HG03159 (cell line): ENCODE measurements around the gene PIH1D1.
"Not testable (repeated sequence)": the region's sequence is repeated elsewhere in the genome, so short reads cannot be mapped to it uniquely, and the experiment has no call there.

ENCODE experiments used
- ATAC-seq: cut with Tn5 transposase; IDR thresholded peaks from one replicate; pipeline ENCODE4 v1.9.1; 2021; ENCODE audit warnings: mild to moderate bottlenecking, moderate library complexity; ENCODE audit not compliant: unreplicated experiment

Gene PIH1D1

DNA sequence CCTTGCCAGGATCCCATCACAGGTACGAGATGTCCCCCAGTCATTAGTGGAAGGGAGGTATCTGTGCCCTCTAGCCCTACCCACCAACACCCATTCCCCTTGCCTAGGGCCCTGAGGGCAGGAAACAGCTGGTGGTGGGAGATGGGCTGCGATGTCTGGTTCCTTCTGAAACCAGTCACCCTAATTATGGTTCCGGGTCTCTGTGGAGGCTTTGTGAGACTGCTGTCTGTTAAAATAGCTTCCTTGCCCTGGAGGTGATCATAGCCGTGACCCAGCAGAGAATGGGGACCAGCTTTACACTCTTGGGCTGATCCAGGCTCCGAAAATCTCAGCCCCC, 6.9 kb upstream of the PIH1D1 start:
- ATAC-seq, result no peak

DNA sequence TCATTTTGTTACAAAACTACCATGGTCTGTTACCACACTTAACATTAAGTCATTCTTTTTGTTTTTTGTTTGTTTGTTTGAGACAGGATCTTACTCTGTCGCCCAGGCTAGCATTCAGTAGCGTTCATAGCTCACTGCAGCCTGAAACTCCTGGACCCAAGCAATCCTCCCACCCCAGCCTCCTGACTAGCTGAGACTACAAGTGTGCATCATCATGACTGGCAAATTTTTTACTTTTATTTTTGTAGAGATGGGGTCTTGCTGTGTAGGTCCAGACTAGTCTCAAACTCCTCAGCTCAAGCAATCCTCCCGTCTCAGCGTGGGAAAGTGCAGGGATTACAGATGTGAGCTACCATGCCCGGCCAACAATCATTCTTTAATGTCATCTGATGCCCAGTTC, 4.7 kb upstream of the PIH1D1 start:
- ATAC-seq, result no peak

DNA sequence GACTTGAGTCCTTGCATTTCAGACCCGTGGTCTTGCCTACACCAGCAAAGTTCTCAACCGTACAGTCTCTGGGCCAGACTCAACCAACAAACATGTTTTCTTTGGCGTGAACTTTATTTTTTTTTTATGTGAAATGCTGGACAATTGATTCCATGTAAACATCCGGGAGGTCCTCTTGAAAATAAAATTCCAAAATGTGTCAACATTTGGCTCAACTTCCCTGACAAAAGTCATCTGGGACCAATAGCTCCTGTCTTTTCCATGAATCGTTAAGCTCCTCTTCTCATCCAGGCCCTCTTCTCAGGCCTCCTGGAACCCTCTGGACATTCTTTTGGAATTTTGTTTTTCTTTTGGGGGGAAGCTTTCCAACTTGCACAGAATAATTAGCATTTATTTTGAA, 4.2 kb upstream of the PIH1D1 start:
- ATAC-seq, result no peak

DNA sequence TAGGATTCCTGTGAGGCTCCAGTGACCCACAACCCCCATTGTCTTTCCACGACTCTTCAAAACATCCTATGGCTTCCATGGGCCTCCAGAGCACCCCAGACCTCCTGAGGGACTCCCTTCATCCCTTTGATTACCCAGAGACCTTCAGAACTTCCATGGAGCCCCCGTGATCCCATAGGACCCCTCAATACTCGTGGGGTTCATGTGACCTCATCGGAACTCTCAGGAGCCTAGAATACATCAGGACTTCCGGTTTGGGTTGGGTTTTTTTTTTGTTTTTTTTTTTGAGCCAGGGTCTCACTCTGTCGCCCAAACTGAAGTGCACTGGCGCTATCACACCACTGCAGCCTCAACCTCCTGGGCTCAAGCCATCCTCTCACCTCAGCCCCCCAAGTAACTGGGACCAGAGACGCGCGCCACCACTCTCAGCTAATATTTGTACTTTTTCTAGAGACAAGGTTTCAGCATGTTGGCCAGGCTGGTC, 2.2 kb upstream of the PIH1D1 start:
- ATAC-seq, result no peak

DNA sequence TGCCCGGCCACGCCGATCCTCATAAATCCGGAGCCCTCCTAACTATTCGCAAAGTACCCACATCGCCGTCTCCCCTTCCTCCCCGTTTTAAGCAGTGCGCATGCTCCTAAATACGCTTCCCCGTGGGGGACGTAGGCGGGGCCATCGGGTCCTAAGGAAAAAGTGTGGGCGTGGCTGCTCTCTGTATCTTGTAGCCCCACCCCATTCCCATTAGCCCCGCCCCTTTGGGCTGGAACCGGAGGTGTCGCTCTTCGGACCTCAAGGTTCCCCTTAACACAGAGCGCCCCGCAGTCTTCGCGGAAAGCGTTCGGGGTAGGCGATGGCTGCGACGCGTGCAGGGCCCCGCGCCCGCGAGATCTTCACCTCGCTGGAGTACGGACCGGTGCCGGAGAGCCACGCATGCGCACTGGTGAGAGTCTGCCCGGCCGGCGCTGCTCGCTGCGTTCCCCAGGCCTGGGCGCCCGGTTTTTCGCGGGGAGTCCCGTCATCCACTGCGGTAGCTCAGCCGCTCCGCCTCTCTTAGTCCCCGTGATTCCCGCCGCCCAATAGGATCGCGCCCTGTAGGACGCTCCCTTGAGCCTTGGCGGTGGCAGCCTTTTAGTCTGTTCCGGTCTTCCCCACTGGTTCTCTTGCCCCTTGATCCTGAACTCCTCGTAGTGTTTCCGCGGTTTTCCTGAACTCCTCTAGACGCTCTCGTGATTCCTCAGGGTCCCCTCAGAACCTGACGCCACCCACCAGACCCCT, 1.6 kb upstream of the PIH1D1 start, which contains the start of gene ALDH16A1:
Gene ALDH16A1, plus strand, starts transcription at position 213 of the 744 bp plus-strand sequence. Its CDS starts 107 bp downstream, at position 320.
- peak; percentile 71 for ATAC-seq

DNA sequence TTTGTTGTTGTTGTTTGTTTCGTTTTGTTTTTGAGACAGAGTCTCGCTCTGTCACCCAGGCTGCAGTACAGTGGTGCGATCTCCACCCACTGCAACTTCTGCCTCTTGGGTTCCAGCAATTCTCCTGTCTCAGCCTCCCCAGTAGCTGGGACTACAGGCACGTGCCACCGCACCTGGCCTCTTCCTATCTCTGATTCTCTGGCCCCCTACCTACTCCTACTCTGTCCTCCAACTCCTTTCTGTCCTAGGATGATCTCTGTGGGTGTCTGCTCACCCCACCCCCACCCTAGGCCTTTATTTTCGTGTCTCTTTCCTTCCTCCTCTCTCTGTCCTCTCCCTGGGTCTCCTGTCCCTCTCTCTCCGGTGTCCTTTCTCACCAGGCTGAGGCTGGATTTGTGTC, 1.2 kb downstream of the PIH1D1 start:
- ATAC-seq, result no peak

DNA sequence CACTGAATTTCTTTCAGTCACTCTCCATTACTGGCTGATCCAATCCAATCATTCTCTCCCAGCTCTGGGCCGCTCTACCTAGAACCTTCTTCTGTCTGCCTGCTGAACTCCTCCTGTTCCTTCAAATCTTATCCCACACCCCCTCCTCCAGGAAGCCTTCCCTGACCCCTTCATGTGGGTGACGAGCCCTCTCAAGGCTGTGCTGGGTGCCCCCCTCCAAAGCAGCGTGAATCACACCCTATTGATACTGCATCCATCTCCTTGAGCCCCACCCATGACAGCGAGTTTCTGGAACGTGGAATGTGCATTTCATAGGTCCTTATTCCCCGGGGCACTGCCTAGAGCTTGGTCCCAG, 3.2 kb downstream of the PIH1D1 start:
- ATAC-seq, result no peak

DNA sequence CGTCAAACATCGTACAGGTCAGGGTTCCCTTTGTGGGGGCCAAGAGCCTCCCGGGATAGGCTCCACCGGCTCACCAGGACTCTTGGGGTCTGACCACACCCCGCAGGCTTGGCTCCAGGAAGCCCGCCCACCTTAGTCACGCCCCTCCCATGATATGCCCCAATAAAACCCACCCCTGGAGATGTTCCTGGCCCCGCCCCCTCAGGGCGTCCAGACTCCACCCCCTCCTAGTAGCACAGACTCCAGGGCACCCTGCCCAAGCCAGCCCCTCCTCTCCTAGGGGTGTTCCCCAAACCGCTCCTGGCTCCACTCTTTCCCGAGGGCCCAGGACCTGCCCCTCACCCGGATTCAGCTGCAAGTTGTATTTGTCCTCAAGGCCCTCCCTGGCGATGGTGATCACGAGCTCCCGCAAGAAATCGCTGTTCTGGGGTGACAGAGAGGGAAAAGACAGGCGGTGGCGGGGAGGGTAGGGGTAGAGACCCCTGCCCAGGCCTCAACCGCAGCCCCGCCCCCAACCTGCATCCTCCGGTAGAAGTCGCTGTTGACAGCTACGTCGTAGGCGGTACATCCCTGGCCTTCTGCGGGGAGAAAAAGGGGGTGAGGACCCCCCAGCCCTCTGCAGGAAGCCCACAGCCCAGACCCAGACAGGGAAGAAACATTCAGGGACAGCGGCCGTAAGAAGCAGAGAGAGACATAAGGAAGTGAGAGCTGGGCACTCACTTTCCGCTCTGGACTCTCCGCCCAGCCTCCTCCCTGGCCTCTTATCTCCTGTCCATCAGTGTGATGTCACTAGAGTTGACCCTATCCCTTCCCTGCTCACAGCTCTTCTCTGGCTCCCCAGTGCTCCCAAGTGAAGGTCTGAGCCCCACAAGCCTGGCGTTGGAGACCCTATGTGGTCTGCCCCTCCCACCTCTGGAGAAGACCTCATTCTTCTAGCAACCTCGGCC, 3.9 kb downstream of the PIH1D1 start:
- ATAC-seq, result no peak

DNA sequence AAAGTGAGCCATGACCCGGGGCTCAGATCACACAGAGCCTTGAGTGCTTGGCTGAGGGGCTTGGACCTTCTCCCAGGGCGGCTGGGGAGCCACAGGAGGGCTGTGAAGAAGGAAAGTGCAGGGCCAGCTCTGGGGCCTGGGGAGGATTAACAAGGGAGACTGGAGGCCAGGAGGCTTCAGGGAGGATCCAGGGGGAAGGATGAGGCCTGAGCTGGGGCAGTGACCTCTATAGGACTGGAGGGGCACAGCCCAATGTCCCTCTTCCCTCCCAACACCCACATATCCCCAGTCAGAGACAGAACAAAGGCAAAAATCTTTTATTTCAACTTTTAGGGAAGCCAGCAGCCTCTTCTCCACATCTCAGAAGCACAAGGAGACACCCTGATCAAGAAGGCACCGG, 5.6 kb downstream of the PIH1D1 start:
- no peak for ATAC-seq

DNA sequence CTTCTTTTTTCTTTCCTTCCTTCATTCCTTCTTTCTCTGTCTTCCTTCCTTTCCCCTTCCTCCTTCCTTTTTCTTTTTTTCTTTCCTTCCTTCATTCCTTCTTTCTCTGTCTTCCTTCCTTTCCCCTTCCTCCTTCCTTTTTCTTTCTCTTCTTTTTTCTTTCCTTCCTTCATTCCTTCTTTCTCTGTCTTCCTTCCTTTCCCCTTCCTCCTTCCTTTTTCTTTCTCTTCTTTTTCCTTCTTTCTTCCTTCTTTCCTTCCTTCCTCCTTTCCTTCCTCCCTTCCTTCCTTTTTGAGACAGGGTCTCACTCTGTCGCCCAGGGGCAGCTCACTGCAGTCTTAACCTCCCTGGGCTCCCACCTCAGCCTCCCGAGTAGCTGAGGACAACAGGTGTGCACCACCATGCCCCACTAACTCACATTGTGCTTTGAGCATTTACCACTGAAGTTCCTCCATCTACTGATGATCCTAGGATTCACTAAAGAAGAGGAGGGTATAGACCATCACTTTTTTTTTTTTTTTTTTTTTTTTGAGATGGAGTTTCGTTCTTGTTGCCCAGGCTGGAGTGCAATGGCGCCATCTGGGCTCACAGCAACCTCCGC, 7.4 kb downstream of the PIH1D1 start:
- ATAC-seq, result not testable (repeated sequence)

DNA sequence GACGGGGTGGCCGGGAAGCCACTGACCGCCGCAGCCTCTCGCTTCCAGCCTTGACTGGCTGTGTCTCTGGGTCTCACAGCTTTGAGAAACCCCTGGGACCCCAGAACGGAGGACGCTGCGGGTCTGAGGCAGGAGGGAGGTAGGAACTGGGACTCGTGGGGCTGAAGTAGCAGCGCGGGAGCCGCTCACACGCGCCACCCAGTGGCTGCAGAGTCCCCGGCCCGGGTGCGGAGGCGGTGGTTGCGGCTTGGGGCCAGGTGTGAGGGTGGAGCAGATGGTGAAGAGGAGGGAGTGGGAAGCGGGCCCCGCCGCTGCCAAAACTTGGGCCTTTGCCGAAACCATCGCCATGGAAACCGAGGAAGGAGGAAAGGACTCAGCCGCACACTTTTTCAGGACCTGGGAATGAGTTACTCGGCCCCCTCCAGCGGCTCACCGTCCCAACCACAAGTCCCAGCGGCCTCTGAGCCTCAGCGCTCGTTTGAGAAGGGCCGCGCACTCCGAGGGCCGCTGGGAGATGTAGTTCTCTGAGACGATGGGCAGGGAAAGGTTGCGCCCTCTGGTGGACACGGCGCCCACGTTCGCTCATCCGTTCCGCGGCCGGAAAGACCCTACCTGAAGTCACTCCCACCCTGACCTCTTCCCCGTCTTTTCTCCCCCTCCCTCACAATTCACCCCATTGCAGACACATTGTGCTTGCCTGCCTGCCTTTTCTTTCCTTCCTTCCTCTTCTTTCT, 8.1 kb downstream of the PIH1D1 start:
- ATAC-seq, result peak; percentile 74

DNA sequence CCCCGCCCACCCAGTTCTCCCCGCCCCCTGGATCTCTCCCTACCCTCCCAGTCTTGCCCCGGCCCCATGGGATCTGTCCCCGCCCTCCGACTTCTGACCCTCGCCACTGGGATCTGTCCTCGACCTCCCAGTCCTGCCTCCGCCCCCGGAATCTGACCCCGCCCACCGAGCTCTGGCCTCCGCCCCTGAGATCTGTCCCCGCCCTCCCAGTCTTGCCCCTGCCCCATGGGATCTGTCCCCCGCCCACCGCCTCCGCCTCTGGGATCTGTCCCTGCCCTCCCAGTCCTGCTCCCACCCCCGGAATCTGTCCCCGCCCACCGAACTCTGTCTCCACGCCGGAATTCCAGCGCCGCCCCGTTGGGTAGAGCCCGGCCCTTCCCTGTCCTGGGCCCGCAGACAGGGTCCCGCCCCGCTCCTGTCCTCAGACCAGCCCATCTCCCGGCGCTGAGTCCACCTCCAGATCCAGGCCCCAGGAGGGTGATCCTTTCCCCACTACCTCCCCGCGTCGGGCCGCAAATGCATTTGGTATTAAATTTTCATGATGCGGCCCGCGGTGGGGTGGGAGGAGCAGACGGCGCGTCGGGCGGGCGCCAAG, 8.7 kb downstream of the PIH1D1 start:
- peak; percentile 7 for ATAC-seq

DNA sequence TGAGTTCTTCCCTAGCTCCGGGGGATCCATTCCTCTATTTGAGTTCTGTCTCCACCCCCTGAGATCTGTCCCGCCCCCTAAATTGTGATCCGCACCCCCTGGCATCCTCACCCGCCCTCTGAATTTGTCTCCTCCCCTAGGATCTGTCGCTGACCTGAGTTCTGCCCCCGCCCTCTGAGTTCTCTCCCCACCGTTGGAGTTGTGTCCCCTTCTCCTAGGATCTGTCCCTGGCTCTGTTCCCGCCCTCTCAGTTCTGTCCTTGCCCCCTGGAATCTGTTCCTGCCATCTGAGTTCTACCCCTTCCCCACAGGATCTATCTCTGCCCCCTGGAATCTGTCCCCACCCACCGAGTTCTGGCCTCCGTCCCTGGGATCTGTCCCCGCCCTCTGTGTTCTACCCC, 9.3 kb downstream of the PIH1D1 start:
- ATAC-seq, result no peak

DNA sequence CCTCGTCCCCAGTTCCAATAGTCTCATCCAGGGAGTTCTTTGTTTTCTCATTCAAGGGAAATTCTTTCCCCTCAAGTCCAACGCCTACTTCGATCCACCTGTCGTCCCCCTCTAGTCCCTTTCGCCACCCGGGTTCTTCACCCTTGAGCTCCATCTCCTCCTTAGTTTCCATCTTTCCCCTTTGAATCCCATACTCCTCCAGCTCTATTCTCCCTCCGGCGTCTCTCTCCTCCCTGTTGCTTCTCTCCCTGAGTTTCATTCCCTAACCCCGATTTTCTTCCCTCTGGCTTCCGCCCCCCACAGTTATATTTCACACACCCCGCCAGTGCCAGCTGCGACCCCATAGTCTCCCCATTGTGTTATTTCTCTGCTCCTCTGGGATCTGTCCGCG, 9.7 kb downstream of the PIH1D1 start:
- no peak for ATAC-seq

DNA sequence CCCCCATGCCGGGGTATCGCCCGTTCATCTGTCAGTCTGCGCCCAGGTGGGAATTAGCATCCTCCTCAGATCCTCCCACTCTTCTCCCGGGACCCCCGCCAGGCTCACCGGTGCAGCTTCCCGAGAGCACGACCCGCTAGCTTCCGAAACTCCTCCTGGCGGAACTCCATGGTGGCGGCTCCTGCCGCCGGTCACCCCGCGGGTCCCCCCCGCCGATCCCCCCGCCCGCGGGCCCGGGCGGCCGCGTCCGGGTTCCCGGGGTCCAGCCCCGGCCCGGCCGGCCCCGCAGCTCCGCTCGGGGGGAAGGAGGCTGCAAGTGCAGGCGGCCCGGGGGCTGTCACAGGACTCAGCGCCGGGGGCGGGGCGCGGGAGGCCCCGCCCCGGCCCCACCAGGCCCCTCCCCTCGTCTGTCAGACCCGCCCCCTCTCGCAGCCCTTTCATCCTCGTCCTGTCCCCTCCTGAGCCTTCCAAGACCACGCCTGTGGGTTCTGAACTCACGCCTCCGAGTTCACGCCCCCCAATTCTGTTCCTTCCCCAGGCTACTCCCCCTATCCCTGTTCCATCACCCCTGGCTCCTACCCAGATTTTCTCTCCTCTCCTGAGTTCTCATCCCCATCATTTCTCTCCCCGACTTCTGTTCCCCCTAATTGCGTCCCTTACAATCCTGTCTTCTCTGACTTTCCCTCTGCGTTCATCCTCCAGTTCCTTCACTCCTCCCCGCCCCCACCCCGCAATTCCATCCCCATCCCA, 10.2 kb downstream of the PIH1D1 start, which contains the start of gene SLC17A7:
Gene SLC17A7, minus strand, starts transcription at position 318 of the 750 bp plus-strand sequence. Its CDS starts 148 bp downstream, at position 170.
- no peak for ATAC-seq

DNA sequence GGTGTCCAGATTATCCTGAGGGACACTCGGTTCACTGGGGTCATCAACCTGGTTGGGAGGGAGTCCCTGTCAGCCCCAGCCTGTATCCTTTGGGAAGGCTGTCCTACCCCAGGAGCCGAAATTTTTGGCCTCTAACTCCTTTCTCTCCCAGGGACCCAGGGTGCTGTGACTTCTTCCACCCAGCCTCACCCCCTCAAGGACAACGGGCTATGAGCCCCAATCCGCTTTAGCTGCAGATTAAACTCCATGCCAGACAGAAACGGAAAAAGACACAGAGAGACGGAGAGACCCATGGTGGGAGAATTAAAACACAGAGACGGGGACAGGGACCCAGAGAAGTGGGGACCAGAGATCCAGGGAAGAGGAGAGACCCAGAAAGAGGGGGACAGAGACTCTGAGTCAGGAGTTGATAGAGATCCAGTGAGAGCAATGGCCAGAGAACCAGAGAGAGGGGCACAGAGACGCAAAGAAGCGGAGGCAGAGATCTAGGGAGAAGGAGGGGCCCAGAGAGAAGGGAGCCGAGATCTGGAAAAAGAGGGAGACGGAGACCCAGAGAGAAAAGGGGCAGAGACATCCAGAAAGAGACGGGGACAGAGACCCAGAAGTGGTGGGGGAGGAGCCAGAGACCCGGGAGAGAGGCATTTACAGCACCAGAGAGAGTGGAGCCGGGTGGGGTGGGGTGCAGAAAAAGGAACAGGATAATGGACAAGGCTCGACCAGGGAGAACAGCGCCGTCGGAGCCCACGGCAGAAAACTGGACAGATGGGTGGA, 11.0 kb downstream of the PIH1D1 start:
- ATAC-seq, result no peak

DNA sequence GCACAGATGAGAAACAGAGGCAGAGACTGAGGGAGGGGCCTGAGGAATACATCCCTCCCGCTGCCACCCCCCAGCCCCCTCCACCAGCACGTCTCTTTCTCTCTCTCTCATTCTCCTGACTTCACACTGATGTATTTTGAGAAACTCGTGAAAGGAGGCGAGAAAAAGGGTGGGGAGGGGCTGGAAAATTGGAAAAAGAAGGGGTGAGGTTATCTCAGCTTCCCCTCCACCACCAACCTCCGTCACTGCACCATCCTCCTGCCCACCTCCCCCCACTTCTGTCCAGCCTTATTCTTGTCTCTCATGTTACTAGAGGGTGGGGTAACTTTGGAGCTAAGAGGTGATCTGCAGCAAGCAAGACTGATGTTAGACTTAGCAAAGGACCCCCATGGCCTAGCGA, 11.8 kb downstream of the PIH1D1 start:
- no peak for ATAC-seq

DNA sequence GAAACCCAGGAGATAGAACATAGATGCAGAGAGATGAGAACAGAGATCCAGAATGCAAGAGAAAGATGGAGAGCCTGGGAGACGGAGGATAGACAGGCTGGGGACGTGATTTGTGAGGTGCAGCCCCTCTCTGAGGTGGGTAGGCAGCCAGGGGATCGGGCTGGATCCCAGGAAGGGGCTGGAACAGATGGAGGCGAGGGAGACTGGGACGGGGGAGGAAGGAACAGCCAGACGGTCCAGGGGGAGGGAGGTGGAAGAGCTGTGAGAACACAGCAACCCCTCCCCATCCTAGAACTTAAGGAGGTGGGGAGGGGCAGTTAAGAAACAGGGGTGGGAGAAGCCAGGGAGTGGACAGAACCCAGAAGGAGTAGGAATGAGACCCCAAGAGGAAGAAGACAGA, 13.4 kb downstream of the PIH1D1 start:
- no peak for ATAC-seq

DNA sequence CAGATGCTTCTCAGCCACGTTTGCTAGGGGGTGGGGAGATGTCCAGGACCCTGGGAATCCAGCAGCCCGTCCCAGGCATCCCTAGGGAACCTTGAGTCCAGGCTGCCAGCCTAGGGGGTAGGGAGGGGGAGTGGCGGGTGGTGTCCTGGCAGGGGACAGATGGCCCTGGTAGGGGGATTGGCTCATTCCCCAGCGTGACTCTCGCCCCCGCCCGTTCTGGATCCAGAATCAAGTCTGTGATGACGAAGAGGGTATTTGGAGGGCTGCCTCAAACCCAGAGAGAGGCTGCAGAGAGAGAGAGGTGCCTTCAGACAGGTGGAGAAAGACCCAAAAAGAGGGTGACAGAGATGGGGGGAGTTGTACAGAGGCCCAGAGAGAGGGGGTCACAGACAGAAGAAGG, 14.4 kb downstream of the PIH1D1 start:
- ATAC-seq, result no peak
